Stimulated activated CD8-positive, alpha-beta memory T cell treated with anti-CD3 and anti-CD28 coated beads, Interleukin-15, amount 100 ng/mL, for 1 hour (primary cell): ENCODE results near the gene SRRM4.
"Not testable (repeated sequence)": the region's sequence is repeated elsewhere in the genome, so short reads cannot be mapped to it uniquely, and the experiment has no call there.

Experiments
- DNase-seq: peaks from one replicate; pipeline ENCODE4 v3.0.0-alpha.2; 2020; ENCODE audit warnings: low read depth

Gene SRRM4

DNA sequence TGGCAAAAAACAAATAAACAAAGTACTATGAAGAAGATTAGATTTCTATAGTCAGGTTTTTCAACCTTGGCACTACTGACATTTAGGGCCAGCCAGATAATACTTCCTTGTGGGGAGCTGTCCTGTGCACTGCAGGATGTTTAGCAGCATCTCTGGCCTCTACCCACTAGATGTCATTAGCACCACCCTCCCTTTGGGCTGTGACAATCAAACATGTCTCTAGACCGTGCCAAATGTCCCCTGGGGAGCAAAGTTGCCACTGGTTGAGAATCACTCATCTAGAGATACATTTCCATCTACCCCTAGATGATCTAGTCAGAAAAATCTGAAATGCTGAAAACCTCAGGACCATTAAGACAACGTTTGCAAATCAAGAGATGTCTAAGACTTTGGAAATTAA lies 29.9 kb downstream of the SRRM4 start:
- DNase-seq: no peak

GRCh38 chr12:119012179-119012578 lies 30.8 kb downstream of the SRRM4 start:
- no peak for DNase-seq

DNA sequence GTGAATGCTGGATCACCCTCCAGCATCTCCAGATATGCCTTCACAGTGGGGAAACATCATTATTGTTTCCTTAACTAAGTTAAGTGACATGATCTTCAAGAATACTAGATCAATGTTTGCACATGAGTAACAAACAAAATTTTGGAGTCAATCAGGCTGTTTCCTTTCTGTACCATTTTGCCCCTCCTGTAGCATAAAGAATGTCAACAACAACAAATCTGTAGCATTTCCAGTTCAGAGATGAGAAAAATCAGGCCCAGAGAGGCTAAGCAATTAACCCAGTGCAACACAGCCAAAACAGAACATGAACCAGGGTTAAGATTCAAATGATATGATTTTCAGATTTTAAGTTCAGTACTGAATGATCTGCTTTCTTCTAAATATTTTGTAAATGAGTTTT lies 31.7 kb downstream of the SRRM4 start:
- no peak for DNase-seq

DNA sequence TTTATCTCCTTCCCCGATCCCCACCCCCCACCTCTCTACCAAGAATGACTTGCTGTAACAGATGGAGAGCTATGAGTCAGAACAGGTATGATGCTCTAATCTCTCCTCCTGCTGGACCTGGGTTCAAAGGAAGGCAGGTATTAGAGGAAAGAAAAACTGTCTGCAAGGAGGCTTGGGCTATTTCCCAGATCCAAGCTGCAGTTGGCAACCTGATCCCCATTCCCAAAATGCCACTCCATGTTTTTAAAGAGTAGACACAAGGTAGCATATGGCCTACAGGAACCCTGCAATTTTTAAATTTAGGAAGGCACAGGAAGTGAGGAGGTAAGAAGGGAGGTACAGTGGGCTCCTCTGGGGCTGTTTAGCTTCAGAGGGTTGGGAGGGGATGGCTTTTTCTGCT lies 33.0 kb downstream of the SRRM4 start:
- DNase-seq: no peak

- DNase-seq: no peak
These were observed 35.4 kb downstream of the SRRM4 start for GRCh38 chr12:119016715-119017114.

DNA sequence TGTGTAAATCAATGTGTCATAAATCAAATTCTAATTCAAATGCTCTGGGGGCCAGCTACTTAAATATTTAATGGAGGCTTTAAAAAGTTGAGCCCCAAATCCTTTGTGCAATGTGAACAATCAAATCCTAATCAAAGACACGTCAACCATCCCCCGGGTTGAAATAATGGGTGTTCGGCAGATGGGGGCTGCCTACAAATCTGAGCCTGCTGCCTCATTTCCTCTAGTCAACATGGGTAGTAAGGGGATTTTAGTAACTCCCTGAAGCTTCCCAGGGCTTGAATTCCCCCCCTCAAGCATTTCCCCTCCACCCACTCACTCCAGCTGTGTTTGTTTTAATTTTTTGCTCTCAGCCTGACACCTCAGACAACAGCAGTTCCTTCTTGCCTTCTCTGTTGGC lies 37.8 kb downstream of the SRRM4 start:
- DNase-seq: no peak

GRCh38 chr12:119020406-119021360 lies 39.3 kb downstream of the SRRM4 start:
- DNase-seq: no peak

DNA sequence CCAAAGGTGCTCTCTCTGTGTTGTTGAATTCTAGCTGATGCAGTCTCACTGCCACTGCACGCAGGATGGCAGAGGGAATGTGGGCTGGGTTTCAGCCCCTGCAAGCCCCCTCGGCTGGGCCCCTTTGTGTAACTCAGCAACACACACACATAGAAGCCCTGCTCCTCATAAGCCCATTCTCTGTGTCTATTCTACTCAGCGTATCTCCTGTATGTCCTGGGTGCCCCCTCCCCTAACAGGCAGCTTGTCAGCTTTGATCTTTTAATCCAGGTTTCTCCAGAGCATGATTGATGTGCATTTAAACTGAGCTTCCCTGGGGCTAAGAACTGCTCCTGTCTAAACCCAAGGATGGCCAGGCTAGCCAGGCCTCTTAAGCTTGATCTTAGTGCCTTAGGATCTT lies 43.0 kb downstream of the SRRM4 start:
- DNase-seq: no peak

DNA sequence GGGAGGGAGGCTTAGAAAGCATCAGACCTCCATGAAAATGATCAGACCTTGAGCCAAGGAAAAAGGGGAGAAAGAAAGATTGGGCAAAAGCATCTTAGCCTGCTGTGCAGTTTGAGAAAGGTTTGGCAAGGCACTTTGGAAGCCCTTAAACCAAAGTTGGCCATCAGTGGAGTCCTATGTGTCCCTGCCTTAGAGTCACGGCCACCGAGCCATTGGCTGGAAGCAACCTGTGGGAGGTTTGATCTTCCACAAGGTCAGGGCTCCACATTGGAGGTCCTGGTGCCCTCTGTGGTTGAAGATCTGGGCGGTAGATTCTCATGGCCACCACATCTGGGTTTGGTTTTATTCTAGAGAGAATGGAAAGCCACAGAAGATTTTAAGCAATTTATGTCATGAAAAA lies 44.4 kb downstream of the SRRM4 start:
- DNase-seq: no peak

DNA sequence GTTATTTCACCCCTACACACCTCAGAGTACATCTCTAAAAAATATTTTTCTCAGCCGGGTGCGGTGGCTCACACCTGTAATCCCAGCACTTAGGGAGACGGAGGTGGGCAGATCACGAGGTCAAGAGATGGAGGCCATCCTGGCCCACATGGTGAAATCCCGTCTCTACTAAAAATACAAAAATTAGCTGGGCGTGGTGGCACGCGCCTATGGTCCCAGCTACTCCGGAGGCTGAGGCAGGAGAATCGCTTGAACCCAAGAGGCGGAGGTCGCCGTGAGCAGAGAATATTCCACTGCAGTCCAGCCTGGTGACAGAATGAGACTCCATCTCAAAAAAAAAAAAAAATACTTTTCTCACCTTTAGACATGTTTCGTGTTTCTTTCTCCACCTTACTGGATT lies 52.0 kb downstream of the SRRM4 start:
- not testable (repeated sequence) for DNase-seq

- no peak for DNase-seq
These were observed 55.8 kb downstream of the SRRM4 start for GRCh38 chr12:119036878-119037825.

DNA sequence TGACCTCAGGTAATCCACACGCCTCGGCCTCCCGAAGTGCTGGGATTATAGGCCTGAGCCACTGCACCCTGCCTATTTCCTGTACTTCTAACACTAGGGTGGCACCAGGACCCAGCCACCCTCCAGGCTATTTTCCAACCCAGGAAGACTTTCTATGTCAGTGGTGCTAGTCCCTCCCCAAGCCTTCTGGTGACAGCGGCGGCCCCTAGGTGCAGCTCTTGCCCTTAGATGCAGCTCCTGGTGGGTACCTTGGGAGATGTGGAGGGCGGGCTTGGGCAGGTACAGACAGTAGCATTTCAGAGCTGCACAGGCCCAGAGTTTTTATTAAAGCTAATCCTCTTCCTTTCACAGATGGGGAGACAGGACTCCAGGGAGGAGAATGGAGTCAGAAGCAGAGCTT lies 62.8 kb downstream of the SRRM4 start:
- DNase-seq: no peak

DNA sequence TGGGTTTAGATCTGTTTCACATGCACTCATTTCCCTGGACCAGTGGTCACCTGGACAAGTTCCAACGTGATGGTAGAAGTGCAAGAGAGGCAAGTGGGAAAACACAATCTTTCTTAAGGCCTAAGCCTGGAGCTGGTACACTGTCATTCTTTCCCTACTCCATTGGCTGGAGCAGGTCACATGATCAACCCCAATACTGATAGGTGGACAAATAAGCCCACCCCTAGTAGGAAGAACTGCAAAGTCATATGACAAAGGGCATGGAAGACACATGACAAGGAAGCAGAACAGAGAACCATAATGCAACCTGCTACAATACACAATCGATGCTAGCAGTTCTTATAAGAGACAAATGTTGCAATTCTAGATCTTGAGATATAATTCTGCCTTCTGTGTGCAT lies 66.3 kb downstream of the SRRM4 start:
- DNase-seq: no peak

- DNase-seq: no peak
These were observed 69.3 kb downstream of the SRRM4 start for GRCh38 chr12:119050663-119051062.

- DNase-seq: no peak
These were observed 70.1 kb downstream of the SRRM4 start for GRCh38 chr12:119051474-119051873.

DNA sequence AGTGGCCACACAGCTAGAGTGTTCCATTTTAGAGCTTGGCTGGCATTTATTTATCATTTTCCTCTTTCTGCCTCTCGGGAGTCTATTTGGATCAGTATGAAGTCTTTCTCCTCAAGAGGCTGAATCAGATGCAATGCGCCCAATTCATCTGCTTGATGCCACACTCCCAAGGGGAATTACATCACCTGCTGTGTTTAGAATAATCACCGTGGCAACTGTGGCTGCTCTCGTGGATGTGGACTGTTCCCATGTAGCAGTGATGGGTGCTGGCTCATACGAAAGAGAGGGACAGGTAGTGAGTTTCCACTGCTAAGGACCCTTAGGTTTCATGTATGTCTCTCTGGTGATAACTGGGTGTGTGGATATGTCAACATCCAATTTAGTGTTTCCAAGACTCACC lies 70.7 kb downstream of the SRRM4 start:
- DNase-seq: no peak

- DNase-seq: no peak
These were observed 74.6 kb downstream of the SRRM4 start for GRCh38 chr12:119055977-119056376.

DNA sequence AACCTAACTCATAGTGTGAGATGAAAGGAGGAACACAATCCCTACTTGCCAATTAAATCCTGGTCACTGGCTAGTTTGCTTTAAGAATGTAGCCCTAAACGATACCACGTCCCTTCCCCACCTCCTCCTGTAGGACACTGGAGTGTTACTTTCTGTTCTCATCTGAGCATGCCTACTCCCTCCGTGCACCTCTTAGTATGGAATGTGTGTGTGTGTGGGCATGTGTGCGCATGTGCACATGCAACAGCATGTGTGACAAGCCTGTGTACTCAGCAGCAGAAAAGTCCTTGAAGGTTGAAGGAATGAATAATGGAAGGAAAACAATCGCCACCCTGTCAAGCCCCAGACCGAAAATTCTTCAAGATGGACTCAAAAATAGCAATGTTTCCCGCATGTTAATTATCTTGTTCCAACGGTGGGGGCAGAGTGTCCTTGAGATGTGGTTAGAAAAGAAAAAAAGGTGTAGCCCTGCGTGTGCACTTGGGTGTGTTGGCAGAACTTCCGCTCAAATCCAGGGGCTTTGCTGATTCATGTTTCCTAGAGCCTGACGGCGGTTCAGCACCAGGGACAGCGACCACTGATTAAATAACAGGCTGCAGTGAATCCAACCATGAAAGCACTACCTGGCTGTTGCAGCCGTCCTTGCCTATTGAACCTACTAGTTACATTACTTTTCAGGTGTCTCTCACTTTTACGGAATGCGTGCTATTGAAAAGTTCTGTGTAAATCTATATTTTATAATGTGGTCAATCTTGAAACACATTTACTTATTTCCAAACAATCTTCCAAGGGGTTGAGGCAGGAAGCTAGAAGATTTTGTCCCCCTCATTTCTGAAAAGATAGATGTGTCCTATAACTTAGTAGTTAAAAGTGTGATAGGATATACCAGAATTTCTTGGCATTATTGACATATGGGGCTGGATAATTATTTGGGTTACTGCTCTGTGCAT lies 79.8 kb downstream of the SRRM4 start:
- DNase-seq: no peak

GRCh38 chr12:119068129-119068856 lies 87.0 kb downstream of the SRRM4 start:
- DNase-seq: no peak

DNA sequence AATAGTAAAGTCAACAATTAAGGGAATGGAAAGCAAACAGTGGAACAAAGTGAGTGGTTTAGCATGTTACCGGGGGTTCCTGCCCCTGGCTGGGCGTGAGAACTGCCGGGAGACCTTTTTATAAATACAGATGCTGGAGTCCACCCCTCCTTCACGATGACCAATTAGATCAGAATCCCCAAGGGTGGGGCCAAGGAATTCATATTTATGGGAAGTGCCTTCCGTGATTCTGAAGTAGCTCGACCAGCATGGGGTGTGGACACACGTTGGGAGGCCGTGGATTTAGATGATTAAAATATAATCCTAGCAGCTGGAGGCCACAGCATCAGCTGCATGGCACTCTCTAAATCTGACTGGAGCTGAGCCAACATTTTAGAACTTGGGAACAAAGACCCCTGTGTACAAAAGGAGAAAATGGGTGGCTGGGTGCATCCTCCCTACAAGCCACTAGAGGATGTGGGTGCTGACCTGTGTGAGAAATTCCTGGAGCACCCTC lies 87.9 kb downstream of the SRRM4 start:
- no peak for DNase-seq

DNA sequence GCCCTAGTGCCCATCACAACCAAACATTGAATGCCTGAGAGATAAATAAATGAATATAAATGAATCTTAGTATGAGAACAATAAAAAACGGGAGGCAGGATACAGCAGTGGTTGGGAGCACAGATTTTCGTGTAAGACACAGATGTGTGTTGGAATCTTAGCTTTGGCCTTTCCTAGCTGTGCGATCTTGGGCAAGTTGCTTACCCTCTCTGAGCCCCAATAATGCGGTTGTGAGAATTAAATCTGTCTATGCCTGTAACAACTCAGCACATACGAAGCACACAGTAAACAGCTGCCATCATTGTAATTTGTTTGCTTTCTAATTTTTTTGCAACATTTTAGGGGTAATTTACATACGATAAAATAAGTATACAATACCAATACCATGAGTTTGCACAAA lies 89.8 kb downstream of the SRRM4 start:
- DNase-seq: no peak
